Aorta (tissue), 5 donors: ENCODE data around the gene KCNJ3. TPM values are rescaled to one million over a fixed set of nuclear protein-coding genes. Genes with fewer than 3 reads are reported as not detected.

Experiments used
- ATAC-seq: fragments of 200-7000 bp; cut with Tn5 transposase; one replicate; pipeline ENCODE4 v1.9.1; 2022; ENCODE audit warnings: moderate library complexity; ENCODE audit not compliant: low FRiP score
- DNase-seq, 2 donors: peaks; one replicate each; pipeline ENCODE4 v3.0.0-alpha.2; 2020
- H3K27ac ChIP-seq, 2 donors: one replicate each; pipeline ENCODE4 v1.5.1; 2013; ENCODE audit warnings: low read length in 2 of 2, mild to moderate bottlenecking in 2 of 2, moderate library complexity in 2 of 2, control low read depth in 1 of 2, inconsistent platforms in 1 of 2, low read depth in 1 of 2
- H3K27me3 ChIP-seq, 2 donors: one replicate each; pipeline ENCODE4 v1.6.1; 2013; ENCODE audit warnings: control low read depth in 1 of 2, low read length in 1 of 2, mild to moderate bottlenecking in 1 of 2, moderate library complexity in 1 of 2; ENCODE audit not compliant: insufficient read depth in 2 of 2, control insufficient read depth in 1 of 2
- H3K36me3 ChIP-seq, 2 donors: one replicate each; pipeline ENCODE4 v1.6.1; 2013; ENCODE audit warnings: control low read depth in 1 of 2, low read length in 1 of 2, mild to moderate bottlenecking in 1 of 2; ENCODE audit not compliant: insufficient read depth in 2 of 2, control insufficient read depth in 1 of 2
- H3K4me1 ChIP-seq, 2 donors: one replicate each; pipeline ENCODE4 v1.6.1; 2013; ENCODE audit warnings: low read length in 2 of 2, control low read depth in 1 of 2, mild to moderate bottlenecking in 1 of 2, moderate library complexity in 1 of 2; ENCODE audit not compliant: insufficient read depth in 2 of 2, control insufficient read depth in 1 of 2
- H3K4me3 ChIP-seq, 2 donors: one replicate each; pipeline ENCODE4 v1.5.1; 2013; ENCODE audit warnings: low read length in 2 of 2, control low read depth in 1 of 2, mild to moderate bottlenecking in 1 of 2
- H3K9me3 ChIP-seq: one replicate; pipeline ENCODE4 v1.6.1; 2013; ENCODE audit warnings: mild to moderate bottlenecking, low read length; ENCODE audit not compliant: control insufficient read depth
- WGBS, 2 donors: extraction: QIAGEN DNeasy Blood & Tissue Kit; methylation state at CpG; one replicate each; pipeline ENCODE4 v1.1.7; 2013; 5-methylcytosine and 5-hydroxymethylcytosine counted together
- intact Hi-C, 2 donors: fragments of 100-400 bp; cut with DNase I; formaldehyde crosslinking; loops; one replicate each; pipeline versions ENCODE4 v1.14.2 to v1.15.0; 2022
- polyA plus RNA-seq, 2 donors: library from polyadenylated mRNA; stranded (reverse); fragments of 200-250 nt; gene quantifications; one replicate each; pipeline ENCODE4 v1.2.3, GENCODE V29; 2013
- total RNA-seq, 2 donors: library from RNA; stranded (reverse); fragmentation: NEBNext Ultra II Directional; extraction: Animal tissue kit (Norgen Biotek cat#: 25700); gene quantifications; one replicate each; pipeline ENCODE4 v1.2.1, GENCODE V29; 2021
- donor health status: healthy with polysubstance abuse.
- donor health status: Bipolar disorder and iron deficiency.
- donor health status: DM: no; HTN: no; CAD: no.
- donor health status: DM: no; HTN: no; CAD: no.
- donor health status: DM: yes; HTN: yes; CAD: no.

KCNJ3 gene
- total and polyA plus RNA-seq, 4 donors: 0.69 to 5.1 (median 1.7) TPM

DNA sequence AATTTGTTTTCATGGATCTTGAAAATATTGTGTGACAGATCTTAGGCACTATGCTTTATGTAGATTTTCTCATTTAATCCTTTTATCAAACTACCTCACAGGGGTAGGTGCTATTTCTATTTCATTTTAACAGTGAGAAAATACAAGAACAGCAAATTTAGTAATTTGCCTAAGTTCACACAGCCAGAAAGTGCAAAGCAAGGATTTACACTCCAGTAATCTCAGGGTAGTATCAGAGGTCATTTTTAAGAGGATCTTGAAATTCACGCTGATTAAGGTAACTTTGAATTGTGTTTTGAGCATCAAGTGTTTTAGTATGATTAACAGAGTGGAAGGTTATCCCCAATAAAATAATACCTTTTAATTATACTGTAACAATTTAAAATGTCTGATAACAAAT is 10.1 kb upstream of the KCNJ3 start:
- Histone ChIP-seq H3K27me3 (no peaks in the 10 kb centered on the region), H3K9me3 (no peaks in the 10 kb centered on the region), H3K27ac (no peak overlapping the region), H3K36me3 (no peaks in the 10 kb centered on the region), H3K4me1 (no peaks in the 10 kb centered on the region), H3K4me3 (no peak overlapping the region)
- DNase-seq (no peak), ATAC-seq (no peak)
- WGBS, 2 donors: 95 to 100% methylated on average over 1 of the region's 1 CpG
- intact Hi-C loops: loop anchor here in 1 of 2 donors (5.0 kb wide), 1 partner anchor 51 kb away; no protein-coding TSS in a partner anchor

- intact Hi-C loops: loop anchor here in 1 of 2 donors (5.0 kb wide), 1 partner anchor 52 kb away; no protein-coding TSS in a partner anchor
- H3K36me3 ChIP-seq: no peaks in the 10 kb centered on the region
- no peak overlapping the region for H3K27ac ChIP-seq
- H3K27me3 ChIP-seq: no peaks in the 10 kb centered on the region
- ATAC-seq: no peak
- DNase-seq: no peak
- H3K4me1 ChIP-seq: no peaks in the 10 kb centered on the region
- H3K9me3 ChIP-seq: no peaks in the 10 kb centered on the region
- no peak overlapping the region for H3K4me3 ChIP-seq
- 86% methylated on average over 1 of the region's 1 CpG for WGBS, 2 donors
Observed at GRCh38 chr2:154689158-154689557, 9.3 kb upstream of the KCNJ3 start.

DNA sequence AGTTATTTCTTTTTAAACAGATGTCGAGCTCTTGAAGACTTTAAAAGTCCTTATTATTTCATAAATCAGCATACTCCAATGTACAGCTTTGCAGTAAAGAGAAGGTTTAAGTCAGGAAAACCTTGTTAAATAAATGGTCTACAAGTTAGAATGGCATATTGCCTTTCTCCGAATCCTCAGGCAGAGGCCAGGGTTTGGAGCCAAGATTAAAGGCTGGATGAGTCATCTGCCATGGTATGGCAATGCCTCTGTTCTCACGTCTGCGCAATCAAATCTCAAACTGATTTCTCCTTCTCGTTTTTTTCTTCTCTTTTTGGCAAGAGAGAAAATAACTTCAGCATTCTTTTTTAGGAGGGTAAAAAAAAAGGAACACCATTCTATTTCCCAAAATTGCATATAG is 5.6 kb upstream of the KCNJ3 start:
- Histone ChIP-seq H3K27ac (no peak overlapping the region), H3K9me3 (no peaks in the 10 kb centered on the region), H3K4me3 (peak overlapping the region in 1 of 2 donors; percentile 38), H3K36me3 (no peaks in the 10 kb centered on the region), H3K4me1 (no peaks in the 10 kb centered on the region), H3K27me3 (no peaks in the 10 kb centered on the region)
- peak; percentile 39 to 44 for DNase-seq
- WGBS, 2 donors: 6 to 7% methylated on average over 5 of the region's 5 CpGs
- ATAC-seq: no peak
- intact Hi-C loops: no loop called here

GRCh38 chr2:154693741-154694340 is 4.7 kb upstream of the KCNJ3 start:
- Histone ChIP-seq H3K36me3 (no peaks in the 10 kb centered on the region), H3K4me1 (no peaks in the 10 kb centered on the region), H3K4me3 (no peak overlapping the region), H3K27ac (no peak overlapping the region), H3K27me3 (no peaks in the 10 kb centered on the region), H3K9me3 (no peaks in the 10 kb centered on the region)
- DNase-seq (peak in 1 of 2 donors; percentile 61), ATAC-seq (no peak)
- intact Hi-C loops: no loop called here
- 20 to 22% methylated on average over 3 of the region's 3 CpGs for WGBS, 2 donors

- Histone ChIP-seq H3K36me3 (no peaks in the 10 kb centered on the region), H3K9me3 (no peaks in the 10 kb centered on the region), H3K4me1 (no peaks in the 10 kb centered on the region), H3K4me3 (no peak overlapping the region), H3K27me3 (no peaks in the 10 kb centered on the region), H3K27ac (no peak overlapping the region)
- no peak for DNase-seq
- 92% methylated on average over 3 of the region's 3 CpGs for WGBS, 2 donors
- intact Hi-C loops: loop anchor here in 1 of 2 donors (5.0 kb wide), 2 partner anchors 73 to 163 kb away; no protein-coding TSS in a partner anchor
- ATAC-seq: no peak
Observed at GRCh38 chr2:154694881-154695280, 3.6 kb upstream of the KCNJ3 start.

DNA sequence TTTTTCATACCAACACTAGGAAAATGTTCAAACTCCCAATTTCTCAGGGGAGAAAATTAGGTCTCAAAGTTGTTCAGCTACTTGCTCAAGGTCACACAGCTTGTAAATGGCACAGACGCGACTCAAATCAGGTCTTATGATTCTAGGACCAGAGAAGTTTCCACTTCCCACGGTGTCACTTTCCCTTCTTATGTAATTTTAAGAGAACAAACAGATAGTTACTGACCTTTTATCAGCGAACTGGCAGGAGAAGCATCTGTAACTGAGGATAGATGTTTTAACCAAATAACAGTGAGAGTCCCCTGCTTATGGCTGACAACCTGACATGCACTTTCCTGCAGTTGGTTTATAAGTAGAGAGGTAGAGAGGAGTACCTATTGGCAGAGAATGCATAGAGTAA is 2.1 kb upstream of the KCNJ3 start:
- no peak for DNase-seq
- Histone ChIP-seq H3K36me3 (no peaks in the 10 kb centered on the region), H3K9me3 (no peaks in the 10 kb centered on the region), H3K4me1 (no peaks in the 10 kb centered on the region), H3K27ac (no peak overlapping the region), H3K27me3 (no peaks in the 10 kb centered on the region), H3K4me3 (no peak overlapping the region)
- no peak for ATAC-seq
- intact Hi-C loops: loop anchor here in 1 of 2 donors (5.0 kb wide), 2 partner anchors 74 to 164 kb away; no protein-coding TSS in a partner anchor
- WGBS, 2 donors: 72 to 74% methylated on average over 4 of the region's 4 CpGs

GRCh38 chr2:154696810-154697417 is 1.6 kb upstream of the KCNJ3 start:
- DNase-seq (no peak), ATAC-seq (peak; percentile 2)
- peak overlapping the region in 1 of 2 donors; percentile 72 for H3K4me3 ChIP-seq
- no peaks in the 10 kb centered on the region for H3K27me3 ChIP-seq
- H3K36me3 ChIP-seq: no peaks in the 10 kb centered on the region
- intact Hi-C loops: loop anchor here in 1 of 2 donors (5.0 kb wide), 2 partner anchors 75 to 165 kb away; no protein-coding TSS in a partner anchor
- H3K27ac ChIP-seq: peak overlapping the region in 1 of 2 donors; percentile 18
- 4 to 10% methylated on average over 8 of the region's 8 CpGs for WGBS, 2 donors
- H3K4me1 ChIP-seq: no peaks in the 10 kb centered on the region
- H3K9me3 ChIP-seq: no peaks in the 10 kb centered on the region

GRCh38 chr2:154697418-154698252 is 860 bp upstream of the KCNJ3 start:
- DNase-seq: peak; percentile 60 to 84
- intact Hi-C loops: loop anchor here in 1 of 2 donors (5.0 kb wide), 2 partner anchors 75 to 165 kb away; no protein-coding TSS in a partner anchor
- Histone ChIP-seq H3K9me3 (no peaks in the 10 kb centered on the region), H3K4me3 (peak overlapping the region; percentile 50 to 72), H3K27ac (peak overlapping the region in 1 of 2 donors; percentile 18), H3K36me3 (no peaks in the 10 kb centered on the region), H3K4me1 (no peaks in the 10 kb centered on the region), H3K27me3 (no peaks in the 10 kb centered on the region)
- ATAC-seq: peak; percentile 76
- WGBS, 2 donors: 0 to 1% methylated on average over 52 to 69 of the region's 69 CpGs
